Measurements from ENCODE around the gene TCF4.

- TF ChIP-seq MYC (IDR thresholded peaks at IDR 0.05; ENCODE audit: low read depth, low read length) (no peak), CTCF (IDR thresholded peaks at IDR 0.05; ENCODE audit: extremely low read depth in 1 of 2, insufficient read depth in 1 of 2, low read depth in 1 of 2, low read length in 2 of 2) (no peak), POLR2AphosphoS5 (IDR thresholded peaks at IDR 0.05; ENCODE audit: insufficient read depth, low read depth, low read length) (no peak), POLR2A (IDR thresholded peaks at IDR 0.05; ENCODE audit: low read depth, low read length) (no peak), MAX (IDR thresholded peaks at IDR 0.05; ENCODE audit: insufficient read depth, insufficient read length) (no peak), EZH2 (IDR thresholded peaks at IDR 0.05; ENCODE audit: borderline replicate concordance, low read depth, low read length, severe bottlenecking) (no peak)
These were observed 181.5 kb downstream of the TCF4 start for GRCh38 chr18:55406451-55406991.
